CD4-positive, alpha-beta T cell treated with Interleukin-12 subunit alpha and Interleukin-12 subunit beta, for 1 hour (primary cell): Measurements from ENCODE around the gene WAPL.
A peak's percentile ranks its signal among the peaks of the same experiment; 100 is the strongest.
"Not testable (repeated sequence)": the region's sequence is repeated elsewhere in the genome, so short reads cannot be mapped to it uniquely, and the experiment has no call there.

Experiments used
- DNase-seq: peaks from one replicate; pipeline ENCODE4 v3.0.0-alpha.2; 2020

Gene WAPL

GRCh38 chr10:86521678-86522509 is at the start of gene WAPL:
TSS of gene WAPL (minus strand) at chr10:86521792. CDS start at chr10:86518069, 3,723 bp downstream.
- peak; percentile 94 for DNase-seq

- no peak for DNase-seq
These were observed 47.7 kb upstream of the WAPL start for GRCh38 chr10:86569335-86569734.

- not testable (repeated sequence) for DNase-seq
These were observed 44.9 kb upstream of the WAPL start for GRCh38 chr10:86566518-86566917.

- not testable (repeated sequence) for DNase-seq
These were observed 41.7 kb upstream of the WAPL start for GRCh38 chr10:86563338-86563737.

- DNase-seq, result not testable (repeated sequence)
These were observed 37.1 kb upstream of the WAPL start for GRCh38 chr10:86558695-86559094.

- DNase-seq, result no peak
These were observed 35.5 kb upstream of the WAPL start for GRCh38 chr10:86556933-86557649.

- no peak for DNase-seq
These were observed 34.9 kb upstream of the WAPL start for GRCh38 chr10:86556532-86556931.

GRCh38 chr10:86553639-86554038 is 32.0 kb upstream of the WAPL start:
- no peak for DNase-seq

GRCh38 chr10:86553213-86553612 is 31.6 kb upstream of the WAPL start:
- no peak for DNase-seq

- DNase-seq, result no peak
These were observed 25.7 kb upstream of the WAPL start for GRCh38 chr10:86547296-86547695.

- no peak for DNase-seq
These were observed 23.5 kb upstream of the WAPL start for GRCh38 chr10:86545101-86545500.

GRCh38 chr10:86540016-86540415 is 18.4 kb upstream of the WAPL start:
- no peak for DNase-seq

GRCh38 chr10:86538547-86538946 is 17.0 kb upstream of the WAPL start:
- no peak for DNase-seq

- not testable (repeated sequence) for DNase-seq
These were observed 16.4 kb upstream of the WAPL start for GRCh38 chr10:86538040-86538439.

GRCh38 chr10:86536294-86536861 is 14.8 kb upstream of the WAPL start:
- DNase-seq, result peak; percentile 68

- peak; percentile 41 for DNase-seq
These were observed 13.7 kb upstream of the WAPL start for GRCh38 chr10:86535132-86535882.

GRCh38 chr10:86533328-86533727 is 11.7 kb upstream of the WAPL start:
- DNase-seq, result no peak

- not testable (repeated sequence) for DNase-seq
These were observed 7.1 kb upstream of the WAPL start for GRCh38 chr10:86528736-86529135.

GRCh38 chr10:86526606-86527005 is 5.0 kb upstream of the WAPL start:
- DNase-seq, result no peak

GRCh38 chr10:86525713-86526112 is 4.1 kb upstream of the WAPL start:
- DNase-seq, result not testable (repeated sequence)

- no peak for DNase-seq
These were observed 2.8 kb upstream of the WAPL start for GRCh38 chr10:86524225-86524962.

GRCh38 chr10:86523348-86523747 is 1.8 kb upstream of the WAPL start:
- no peak for DNase-seq
